ENCODE data around the gene RWDD3.

Gene RWDD3

DNA sequence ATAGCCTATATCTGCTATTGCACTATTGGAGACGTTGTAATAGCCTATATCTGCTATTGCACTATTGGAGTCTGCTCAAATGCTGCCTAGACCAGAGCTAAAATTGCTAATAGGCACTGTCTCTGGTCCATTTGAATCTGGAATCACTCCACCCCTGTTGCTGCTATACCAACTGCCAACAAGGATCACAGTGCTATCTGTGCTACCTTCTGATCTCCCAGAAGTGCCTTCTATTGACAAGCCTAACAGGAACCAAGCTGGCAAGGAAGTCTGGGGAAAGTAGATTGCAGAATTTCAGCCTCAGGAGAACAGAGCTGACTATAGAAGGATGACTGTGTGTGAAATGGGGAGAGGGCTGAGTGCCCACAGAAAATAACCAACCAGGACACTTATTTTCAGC, 15.9 kb downstream of the RWDD3 start:
- peaks cover 10 to 35% (median 20%) of the 10 kb centered on the region in 3 donors for H3K36me3 ChIP-seq
- DNase-seq, result no peak
- H3K27ac ChIP-seq, result no peak overlapping the region
- H3K4me1 ChIP-seq, result no peaks in the 10 kb centered on the region
- H3K4me3 ChIP-seq, result no peak overlapping the region
- no peaks in the 10 kb centered on the region for H3K9me3 ChIP-seq
- TF ChIP-seq, protein P1, sequence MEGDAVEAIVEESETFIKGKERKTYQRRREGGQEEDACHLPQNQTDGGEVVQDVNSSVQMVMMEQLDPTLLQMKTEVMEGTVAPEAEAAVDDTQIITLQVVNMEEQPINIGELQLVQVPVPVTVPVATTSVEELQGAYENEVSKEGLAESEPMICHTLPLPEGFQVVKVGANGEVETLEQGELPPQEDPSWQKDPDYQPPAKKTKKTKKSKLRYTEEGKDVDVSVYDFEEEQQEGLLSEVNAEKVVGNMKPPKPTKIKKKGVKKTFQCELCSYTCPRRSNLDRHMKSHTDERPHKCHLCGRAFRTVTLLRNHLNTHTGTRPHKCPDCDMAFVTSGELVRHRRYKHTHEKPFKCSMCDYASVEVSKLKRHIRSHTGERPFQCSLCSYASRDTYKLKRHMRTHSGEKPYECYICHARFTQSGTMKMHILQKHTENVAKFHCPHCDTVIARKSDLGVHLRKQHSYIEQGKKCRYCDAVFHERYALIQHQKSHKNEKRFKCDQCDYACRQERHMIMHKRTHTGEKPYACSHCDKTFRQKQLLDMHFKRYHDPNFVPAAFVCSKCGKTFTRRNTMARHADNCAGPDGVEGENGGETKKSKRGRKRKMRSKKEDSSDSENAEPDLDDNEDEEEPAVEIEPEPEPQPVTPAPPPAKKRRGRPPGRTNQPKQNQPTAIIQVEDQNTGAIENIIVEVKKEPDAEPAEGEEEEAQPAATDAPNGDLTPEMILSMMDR (IDR thresholded peaks at IDR 0.05), result no peak
- intact Hi-C loops (cut with DNase I; ENCODE audit: low total_unique reads), result no loop called here
- H3K27me3 ChIP-seq, result no peaks in the 10 kb centered on the region

DNA sequence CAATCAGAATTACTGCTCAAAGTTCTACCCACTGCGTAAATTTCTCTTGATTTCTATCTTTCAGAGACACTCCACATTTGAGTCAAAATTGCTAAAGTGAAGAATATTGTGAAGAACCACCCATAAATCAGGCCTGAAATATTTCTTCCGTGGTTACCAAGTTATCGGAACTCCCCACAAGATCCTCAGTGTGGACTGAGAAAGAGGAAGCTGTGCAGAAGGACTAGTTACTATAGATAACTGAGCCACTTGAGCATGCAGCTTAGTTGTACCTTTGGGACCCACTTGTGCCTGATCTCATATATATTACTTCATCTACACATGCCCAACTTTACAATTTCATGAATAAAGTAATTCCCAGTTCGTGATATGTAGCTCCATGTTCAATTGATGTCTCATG, 18.4 kb downstream of the RWDD3 start:
- intact Hi-C loops (cut with DNase I; ENCODE audit: low total_unique reads), result no loop called here
- H3K27me3 ChIP-seq, result no peaks in the 10 kb centered on the region
- H3K4me1 ChIP-seq, result no peaks in the 10 kb centered on the region

GRCh38 chr1:95254959-95255358, 20.9 kb downstream of the RWDD3 start:
- H3K27me3 ChIP-seq, result no peaks in the 10 kb centered on the region
- H3K9me3 ChIP-seq, result no peaks in the 10 kb centered on the region
- intact Hi-C loops (cut with DNase I; ENCODE audit: low total_unique reads), result no loop called here
- H3K4me3 ChIP-seq, result no peak overlapping the region
- H3K36me3 ChIP-seq, result peaks cover 10 to 17% (median 10%) of the 10 kb centered on the region in 3 donors
- no peak for DNase-seq
- H3K4me1 ChIP-seq, result no peaks in the 10 kb centered on the region
- TF ChIP-seq, protein P1 (IDR thresholded peaks at IDR 0.05), result no peak
- H3K27ac ChIP-seq, result no peak overlapping the region

More for the DNA sequence above, 18.4 kb downstream of the RWDD3 start:
- Histone ChIP-seq H3K36me3 (peaks cover 10 to 35% (median 20%) of the 10 kb centered on the region in 3 donors), H3K27ac (no peak overlapping the region), H3K9me3 (no peaks in the 10 kb centered on the region), H3K4me3 (no peak overlapping the region)
- TF ChIP-seq, protein P1 (IDR thresholded peaks at IDR 0.05), result no peak
- no peak for DNase-seq

- TF ChIP-seq, protein P1 (IDR thresholded peaks at IDR 0.05), result no peak
- Histone ChIP-seq H3K36me3 (peaks cover 10 to 14% (median 10%) of the 10 kb centered on the region in 3 donors), H3K9me3 (no peaks in the 10 kb centered on the region), H3K4me3 (no peak overlapping the region), H3K4me1 (no peaks in the 10 kb centered on the region), H3K27ac (no peak overlapping the region), H3K27me3 (no peaks in the 10 kb centered on the region)
- no peak for DNase-seq
- intact Hi-C loops (cut with DNase I; ENCODE audit: low total_unique reads), result no loop called here
These were observed 21.8 kb downstream of the RWDD3 start for GRCh38 chr1:95255826-95256225.

DNA sequence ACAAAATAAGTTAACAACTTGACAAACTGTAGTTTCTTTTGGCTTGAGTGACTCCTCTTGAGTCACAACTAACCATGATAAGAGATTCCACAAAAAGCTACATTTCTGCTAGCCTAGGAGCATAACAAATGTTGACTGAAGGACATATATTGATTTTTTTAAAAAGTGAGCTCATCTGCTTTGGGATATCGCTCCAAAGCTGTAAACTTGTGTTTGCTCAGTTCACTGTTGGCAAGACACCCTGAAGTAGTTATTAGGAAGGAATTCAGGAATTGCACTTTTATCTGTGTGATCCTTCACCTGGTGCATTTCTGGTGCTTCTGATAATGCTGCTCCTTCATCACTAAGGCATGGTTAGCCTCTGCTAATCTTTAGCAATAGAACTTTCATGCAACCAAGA, 23.7 kb downstream of the RWDD3 start:
- Histone ChIP-seq H3K4me3 (no peak overlapping the region), H3K27ac (no peak overlapping the region), H3K27me3 (no peaks in the 10 kb centered on the region), H3K4me1 (no peaks in the 10 kb centered on the region), H3K36me3 (peaks cover under 1 to 3% (median 1%) of the 10 kb centered on the region in 3 donors), H3K9me3 (no peaks in the 10 kb centered on the region)
- intact Hi-C loops (cut with DNase I; ENCODE audit: low total_unique reads), result no loop called here
- TF ChIP-seq, protein P1 (IDR thresholded peaks at IDR 0.05), result no peak
- no peak for DNase-seq

DNA sequence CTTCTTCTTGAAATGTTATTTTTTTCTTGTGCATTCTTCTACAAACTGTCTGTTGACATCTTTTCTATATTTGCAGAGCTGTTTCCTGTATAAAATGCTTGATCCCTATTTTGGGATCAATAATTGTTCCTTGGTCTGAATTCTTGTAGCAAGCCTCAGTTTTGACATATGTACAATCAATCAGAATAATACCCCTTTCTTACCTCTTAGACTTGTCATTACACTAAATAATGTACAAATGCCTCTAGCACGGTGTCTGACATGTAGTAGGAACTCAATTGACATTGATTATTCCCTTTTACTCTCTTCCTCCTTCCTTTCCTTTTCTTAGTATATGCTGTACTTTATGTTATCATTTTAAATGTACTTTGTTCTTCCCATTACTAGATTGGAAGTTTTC, 25.2 kb downstream of the RWDD3 start:
- Histone ChIP-seq H3K4me1 (no peaks in the 10 kb centered on the region), H3K9me3 (no peaks in the 10 kb centered on the region), H3K27me3 (no peaks in the 10 kb centered on the region), H3K4me3 (no peak overlapping the region), H3K27ac (no peak overlapping the region), H3K36me3 (no peaks in the 10 kb centered on the region)
- intact Hi-C loops (cut with DNase I; ENCODE audit: low total_unique reads), result no loop called here
- TF ChIP-seq, protein P1 (IDR thresholded peaks at IDR 0.05), result no peak
- no peak for DNase-seq
